ENCODE data around the gene HRH1. TPM values are rescaled to one million over a fixed set of nuclear protein-coding genes. Genes with fewer than 3 reads are reported as not detected.
"Not testable (repeated sequence)": the region's sequence is repeated elsewhere in the genome, so short reads cannot be mapped to it uniquely, and the experiment has no call there.

HRH1 gene
- total RNA-seq, 2 donors from 2014 or later: 5.5 to 11.4 TPM

DNA sequence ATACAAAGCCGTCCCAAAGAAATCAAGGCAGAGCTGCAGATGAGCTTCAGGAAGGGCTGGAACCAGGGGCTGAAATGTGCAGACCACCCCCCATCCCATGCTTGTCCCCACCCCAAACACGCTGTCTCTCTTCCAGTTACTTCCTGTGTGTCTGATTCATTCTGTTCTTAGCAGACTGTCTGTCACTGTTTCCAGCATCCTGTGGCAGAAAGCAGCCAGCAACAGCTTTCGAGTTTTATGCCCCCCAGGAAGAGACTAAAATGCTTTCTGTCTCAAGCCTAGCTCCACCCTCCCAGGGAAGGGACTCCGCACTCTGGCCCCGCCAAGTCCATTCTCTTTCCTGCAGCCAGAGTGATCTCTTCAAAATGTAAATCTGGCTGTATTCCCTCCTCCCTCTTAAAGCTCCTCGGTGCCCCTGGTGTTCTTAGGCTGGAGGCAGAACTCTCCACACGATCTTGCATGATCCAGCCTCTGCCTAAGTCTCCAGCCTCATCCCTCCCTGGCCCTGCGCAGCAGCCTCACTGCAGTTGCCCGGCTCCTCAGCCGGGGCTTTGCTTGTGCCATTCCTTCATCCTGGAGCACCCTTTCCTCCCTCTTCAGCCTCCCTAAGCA is 41.5 kb downstream of the HRH1 start:
- intact Hi-C loops (cut with DNase I): no loop called here

DNA sequence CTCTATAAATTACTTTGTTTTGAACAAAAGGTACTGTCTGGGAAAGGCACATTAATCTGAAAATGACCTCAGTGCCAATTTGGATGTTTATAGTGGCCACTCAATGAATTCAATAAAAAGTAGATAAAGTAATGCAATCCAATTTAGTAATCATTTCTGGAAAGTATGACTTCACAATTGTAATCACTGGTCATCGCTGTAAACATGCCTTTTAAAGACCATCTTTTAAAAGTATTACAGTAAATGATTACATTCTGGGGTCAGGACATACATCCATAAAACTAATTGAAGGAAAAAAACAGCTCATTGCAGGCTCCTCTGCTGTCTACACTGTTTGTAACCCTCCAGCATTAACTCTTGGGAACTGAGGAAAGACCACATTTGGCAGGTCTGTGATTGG is 43.2 kb downstream of the HRH1 start:
- DNase-seq (ENCODE audit: low spot score): no peak
- intact Hi-C loops (cut with DNase I): no loop called here

More for the DNA sequence above, 41.5 kb downstream of the HRH1 start:
- DNase-seq (ENCODE audit: low spot score): no peak

DNA sequence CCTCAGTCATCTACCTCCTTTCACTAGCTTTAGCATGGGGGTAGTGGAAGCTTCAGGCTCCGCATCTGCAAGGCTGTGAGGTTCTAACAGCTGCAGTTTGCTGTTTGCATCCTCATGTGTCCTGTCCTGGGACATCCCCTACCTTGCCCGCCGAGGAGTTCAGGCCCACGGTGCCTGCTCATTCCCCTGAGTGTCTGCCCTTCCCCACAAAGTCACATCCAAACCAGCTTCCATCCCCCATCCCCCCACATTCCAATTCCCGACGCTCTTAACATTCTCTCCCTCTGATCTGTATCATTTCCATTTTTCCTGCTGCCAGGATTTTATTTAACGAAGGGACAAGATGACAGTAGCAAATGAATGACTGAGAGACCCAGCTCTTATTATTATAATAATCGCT is 43.8 kb downstream of the HRH1 start:
- intact Hi-C loops (cut with DNase I): no loop called here
- DNase-seq (ENCODE audit: low spot score): no peak

DNA sequence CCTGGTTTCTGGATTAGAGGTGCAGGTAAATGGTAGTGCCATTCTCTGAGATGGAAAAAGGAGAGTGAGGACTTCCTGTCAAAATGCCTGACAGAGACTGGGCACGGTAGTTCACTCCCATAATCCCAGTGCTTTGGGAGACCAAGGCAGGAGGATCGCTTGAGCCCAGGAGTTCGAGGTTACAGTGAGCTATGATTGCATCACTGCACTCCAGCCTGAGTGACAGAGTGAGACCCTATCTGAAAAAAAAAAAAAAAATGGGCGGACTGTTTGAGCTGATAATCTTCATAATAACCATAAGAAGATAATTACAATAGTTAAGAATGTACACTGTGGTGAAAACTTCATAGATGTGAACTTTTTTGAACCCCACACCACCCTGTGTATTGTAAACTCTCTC is 44.2 kb downstream of the HRH1 start:
- no peak for DNase-seq (ENCODE audit: low spot score)

DNA sequence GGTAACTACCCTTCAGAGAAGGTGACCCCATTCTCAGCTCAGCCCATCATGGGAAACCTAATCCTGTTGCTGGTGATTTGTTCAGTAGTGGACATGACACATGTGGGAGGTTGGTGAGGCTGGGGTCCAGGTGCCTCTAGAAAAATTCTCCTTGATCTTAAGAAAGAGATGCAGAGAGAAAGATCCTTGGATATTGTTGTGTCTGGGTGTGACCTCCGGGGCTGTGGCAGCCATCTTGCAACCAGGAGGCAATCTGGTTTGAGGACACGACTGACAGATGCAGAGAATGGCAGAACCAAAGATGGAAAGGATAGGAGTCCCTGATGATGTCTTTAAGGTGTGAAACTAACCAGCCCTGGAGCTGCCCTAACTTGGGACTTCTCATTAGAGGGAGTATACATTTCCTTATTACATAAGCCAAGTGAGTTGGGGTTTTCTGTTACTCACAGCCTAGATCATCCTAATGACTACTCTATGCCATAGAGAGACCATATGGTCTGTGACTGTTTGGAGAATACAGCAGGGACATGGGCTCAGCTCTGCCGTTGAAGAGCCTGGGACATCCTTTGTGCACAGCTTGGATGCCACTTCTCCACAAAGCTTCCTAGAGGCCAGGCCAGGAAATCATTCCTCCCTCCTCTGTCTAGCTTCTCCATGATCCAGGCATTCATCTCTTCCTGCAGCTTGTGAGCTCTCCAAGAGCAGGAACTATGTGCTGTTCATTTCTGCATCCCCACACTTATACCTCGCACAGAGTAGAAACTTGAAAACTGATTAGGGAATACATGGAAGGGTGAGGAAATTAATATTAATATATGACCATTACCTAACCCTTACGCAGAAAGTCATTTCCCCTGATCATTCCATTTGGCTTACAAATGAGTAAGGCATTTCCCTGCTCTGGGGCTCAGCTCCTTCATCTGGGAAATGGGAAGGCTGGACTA is 45.9 kb downstream of the HRH1 start:
- peak; percentile 25 for DNase-seq (ENCODE audit: low spot score)
- intact Hi-C loops (cut with DNase I): no loop called here

More for the DNA sequence above, 44.2 kb downstream of the HRH1 start:
- intact Hi-C loops (cut with DNase I): no loop called here

DNA sequence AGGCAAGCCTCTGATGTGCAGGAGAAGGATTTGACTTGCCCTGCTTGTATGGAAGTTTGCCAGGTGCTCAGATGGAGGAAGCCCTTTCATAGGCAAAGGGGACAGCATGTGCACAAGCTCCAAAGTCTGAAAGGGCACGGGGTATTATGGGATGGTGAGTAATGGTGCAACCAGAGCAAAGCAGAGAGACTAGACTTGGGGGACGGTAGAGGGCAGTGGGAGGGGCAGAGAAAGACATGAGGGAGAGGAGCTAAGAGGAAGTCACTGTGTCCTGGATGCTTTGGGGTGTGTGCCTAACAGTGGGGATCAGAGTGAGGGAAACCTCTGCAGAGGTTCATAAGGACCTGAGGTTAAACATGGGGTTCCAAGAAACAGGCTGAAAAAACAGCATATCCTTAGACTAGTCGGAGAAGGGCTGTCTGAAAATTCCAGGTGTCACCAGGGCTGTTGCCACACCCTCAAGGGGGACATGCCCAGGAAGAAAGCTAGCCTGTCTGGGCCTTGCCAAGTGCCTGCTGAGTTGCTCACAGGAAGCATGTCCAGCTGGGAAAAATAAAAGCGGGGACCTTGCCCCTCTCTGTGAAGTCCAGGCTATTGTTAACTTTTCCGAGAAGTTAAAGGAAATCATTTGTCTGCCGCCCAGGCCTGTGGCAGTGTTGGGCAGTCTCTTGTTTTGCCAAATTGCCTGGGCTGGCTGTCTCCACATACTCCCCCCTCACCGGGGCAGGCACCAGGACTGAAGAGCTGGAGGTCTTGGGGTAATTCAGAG is 47.1 kb downstream of the HRH1 start:
- DNase-seq (ENCODE audit: low spot score): peak; percentile 79
- intact Hi-C loops (cut with DNase I): no loop called here

DNA sequence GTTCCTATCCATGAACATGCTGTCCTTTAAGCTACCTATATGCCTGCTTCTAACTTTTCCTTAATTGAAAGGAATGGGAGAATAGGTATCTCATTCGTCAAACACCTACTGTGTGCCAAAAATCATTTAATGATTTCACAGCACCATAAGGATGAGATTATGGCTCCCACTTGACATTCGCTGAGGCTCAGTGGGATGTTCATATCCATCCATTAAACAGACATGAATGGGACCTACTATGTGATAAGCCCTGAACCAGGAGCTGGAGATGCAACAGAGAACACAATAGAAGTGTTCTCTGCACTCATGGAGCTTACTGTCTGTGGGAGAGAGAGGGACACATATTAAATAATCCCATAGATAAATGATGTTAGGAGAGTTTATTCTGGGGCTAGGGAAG is 49.7 kb downstream of the HRH1 start:
- no peak for DNase-seq (ENCODE audit: low spot score)
- intact Hi-C loops (cut with DNase I): no loop called here

DNA sequence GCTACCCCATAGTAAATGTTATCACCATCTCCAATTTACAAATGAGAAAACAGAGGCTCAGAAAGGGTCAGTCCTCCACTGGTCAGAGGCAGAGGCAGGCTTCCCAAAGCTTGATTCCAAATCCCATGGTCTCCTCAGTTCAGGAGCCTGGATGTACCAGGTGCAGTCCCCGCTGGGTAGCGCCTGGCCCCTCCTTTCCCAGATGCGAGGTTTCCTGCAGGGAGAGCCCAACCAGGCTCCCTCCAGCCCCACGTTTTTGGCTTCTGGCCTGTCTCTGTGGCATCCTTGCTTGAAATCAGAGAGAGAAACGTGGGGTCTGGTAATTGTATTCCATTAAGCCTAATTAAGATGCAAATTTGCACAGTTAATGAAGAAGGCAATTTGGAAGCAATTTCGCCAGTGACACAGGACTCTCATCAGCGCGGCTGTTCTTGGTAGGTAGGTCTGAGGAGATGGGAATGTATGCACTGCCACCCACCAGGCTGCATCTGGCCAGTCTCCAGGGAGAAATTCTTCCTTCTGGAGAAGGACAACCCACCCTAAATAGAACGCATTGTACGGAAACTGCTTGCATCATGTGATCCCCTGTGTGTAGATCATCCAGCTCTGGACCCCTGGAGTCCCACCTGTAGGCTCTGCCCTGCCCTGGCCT is 50.5 kb downstream of the HRH1 start:
- intact Hi-C loops (cut with DNase I): no loop called here
- peak; percentile 54 for DNase-seq (ENCODE audit: low spot score)

DNA sequence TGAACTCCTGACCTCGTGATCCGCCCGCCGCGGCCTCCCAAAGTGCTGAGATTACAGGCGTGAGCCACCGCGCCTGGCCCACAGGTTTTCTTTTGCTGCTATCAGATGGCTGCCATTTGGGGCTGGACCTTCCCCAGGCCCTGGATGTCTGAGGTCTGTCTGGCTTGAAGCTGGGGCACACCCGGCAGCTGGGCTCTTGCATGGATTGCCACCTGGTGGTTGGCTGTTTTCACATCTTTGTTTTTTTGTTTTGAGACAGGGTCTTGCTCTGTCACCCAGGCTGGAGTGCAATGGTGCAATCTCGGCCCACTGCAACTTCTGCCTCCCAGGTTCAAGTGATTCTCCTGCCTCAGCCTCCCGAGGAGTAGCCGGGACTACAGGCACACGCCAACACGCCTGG is 51.6 kb downstream of the HRH1 start:
- intact Hi-C loops (cut with DNase I): not testable (repeated sequence)
- DNase-seq (ENCODE audit: low spot score): peak; percentile 62

DNA sequence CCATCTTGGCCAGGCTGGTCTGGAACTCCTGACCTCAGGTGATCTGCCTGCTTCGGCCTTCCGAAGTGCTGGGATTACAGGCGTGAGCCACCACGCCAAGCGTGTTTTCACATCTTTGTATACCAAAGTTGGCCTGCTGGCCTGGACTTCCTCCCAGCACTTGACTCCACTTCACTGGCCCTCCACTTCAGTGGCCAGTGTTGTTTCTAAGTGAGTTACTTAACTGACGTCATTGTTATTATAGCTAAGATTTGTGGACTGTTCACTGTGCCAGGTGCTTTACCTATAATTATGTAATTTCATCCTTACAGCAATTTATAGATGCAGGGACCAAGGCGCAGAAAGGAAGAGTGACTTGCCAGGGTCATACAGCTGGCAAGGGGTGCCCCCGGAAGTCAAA is 52.0 kb downstream of the HRH1 start:
- DNase-seq (ENCODE audit: low spot score): no peak
- intact Hi-C loops (cut with DNase I): no loop called here

DNA sequence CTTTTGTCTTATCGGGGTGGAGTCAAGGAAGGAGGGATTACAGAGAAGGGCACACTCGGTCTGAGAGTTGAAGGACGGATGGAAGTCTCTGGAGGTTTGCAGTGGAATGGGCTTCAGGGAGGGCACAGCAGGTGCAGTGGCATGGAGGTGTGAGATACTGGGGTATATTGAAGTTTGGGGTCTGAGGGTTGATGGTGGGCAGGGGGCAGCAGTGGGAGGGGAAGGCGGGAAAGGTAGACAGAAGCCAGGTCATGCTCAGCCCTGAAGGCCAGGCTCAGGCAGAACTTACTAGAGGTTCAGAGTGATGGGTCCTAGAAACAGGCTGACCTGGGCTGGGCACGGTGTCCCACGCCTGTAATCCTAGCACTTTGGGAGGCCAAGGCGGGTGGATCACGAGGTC is 52.7 kb downstream of the HRH1 start:
- intact Hi-C loops (cut with DNase I): no loop called here
- peak; percentile 41 for DNase-seq (ENCODE audit: low spot score)

DNA sequence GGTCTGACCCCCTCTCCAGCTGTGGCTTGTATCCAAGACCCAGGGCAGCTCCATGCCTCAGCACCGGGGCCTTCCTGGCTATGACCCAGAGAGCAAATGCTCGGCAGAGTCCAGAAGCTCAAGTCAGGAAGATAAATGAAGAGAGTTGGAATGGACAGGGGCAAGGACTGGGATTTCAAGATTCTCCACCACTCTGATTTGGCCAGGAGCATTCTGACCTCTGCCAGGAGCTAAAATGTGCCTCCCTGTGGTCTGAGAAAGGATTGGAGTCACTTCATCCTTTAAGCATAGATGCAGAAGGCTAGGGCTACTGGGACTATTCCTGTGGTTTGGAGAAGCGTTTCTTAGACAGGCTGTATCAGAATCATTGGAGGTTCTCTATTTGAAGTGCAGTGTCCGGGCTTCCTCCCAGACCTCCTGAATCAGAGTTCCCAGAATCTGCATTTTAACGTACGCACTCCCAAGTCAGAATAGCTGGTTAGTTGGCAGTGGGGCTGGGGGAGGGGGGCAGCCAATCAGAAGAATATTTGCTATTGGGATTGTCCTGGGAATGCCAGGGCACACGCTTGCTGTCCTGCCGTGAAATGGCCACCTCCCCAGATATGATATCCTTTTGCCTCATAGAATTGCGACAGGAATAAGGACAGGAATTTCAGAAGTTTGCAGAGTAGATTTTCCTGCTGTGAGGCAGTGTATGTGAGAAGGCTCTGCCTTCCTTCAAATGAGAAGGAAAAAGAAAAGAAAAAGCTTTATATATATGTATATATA is 57.4 kb downstream of the HRH1 start:
- DNase-seq (ENCODE audit: low spot score): no peak
- intact Hi-C loops (cut with DNase I): loop anchor here in 1 of 2 donors (5.0 to 10.0 kb wide), 2 partner anchors 257 to 496 kb away; no protein-coding TSS in a partner anchor

DNA sequence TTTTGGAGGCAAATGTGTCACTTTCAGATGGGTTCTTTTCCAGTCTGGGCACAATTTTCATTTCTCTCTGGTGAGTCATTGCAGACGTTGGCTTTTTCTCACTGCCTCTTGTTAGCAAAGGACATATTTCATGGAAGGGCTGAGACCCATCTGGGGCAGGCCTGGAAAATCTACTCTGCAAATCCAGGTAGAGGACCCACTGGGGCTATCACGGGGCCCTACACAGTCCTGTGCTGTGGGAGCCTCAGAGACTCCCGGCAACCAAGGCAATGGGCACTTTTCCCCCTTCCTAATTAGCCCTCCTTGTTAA is 58.0 kb downstream of the HRH1 start:
- DNase-seq (ENCODE audit: low spot score): no peak
- intact Hi-C loops (cut with DNase I): loop anchor here in 1 of 2 donors (5.0 to 10.0 kb wide), 2 partner anchors 257 to 495 kb away; no protein-coding TSS in a partner anchor

DNA sequence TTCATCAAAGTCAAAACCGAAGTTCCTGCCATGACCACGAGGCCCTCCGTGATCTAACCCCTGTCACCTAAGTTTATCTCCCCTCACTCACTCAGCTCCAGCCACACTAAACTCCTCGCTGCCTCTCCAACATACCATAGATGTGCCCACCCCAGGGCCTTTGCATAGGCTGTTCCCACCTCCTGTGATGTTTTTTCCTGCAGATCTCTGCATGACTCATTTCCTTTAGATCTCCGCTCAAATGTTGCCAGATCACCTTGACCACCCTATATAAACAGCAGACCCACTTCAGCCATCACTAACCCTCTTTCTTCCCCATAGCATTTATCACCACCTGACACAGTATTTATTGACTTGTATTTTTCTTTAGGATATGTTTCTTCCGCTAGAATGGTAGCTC is 58.5 kb downstream of the HRH1 start:
- intact Hi-C loops (cut with DNase I): loop anchor here in 1 of 2 donors (5.0 to 10.0 kb wide), 2 partner anchors 258 to 495 kb away; no protein-coding TSS in a partner anchor
- no peak for DNase-seq (ENCODE audit: low spot score)

DNA sequence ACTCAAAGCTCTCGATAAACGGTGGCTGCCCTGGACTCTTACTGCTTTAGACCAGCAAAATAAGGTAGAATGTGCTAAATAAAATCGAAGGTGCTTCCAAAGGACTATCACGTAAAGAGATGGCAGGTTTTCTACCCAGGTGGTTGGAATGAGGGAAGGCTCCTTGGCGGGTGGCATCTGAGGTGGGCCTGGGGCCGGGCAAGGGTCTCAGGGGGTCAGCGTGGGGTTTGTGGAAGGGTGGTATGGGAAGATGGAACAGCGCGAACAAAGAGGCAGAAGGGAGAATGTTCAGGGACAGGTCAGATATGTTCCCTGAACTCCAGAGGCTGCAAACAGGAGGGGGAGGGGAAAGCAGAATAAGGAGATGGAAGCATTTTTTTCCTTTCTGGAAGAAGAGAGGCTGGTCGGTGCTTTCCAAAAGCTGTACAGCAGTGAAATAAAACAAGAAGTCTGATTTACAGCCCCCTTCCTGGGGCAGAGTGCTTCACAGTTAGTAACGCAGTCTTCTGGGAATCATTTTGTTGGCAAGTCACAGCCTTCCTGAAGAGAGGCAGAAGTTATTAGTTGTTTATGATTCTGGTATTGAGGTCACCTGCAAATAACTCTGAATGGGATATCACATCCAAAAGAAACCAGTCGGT is 59.6 kb downstream of the HRH1 start:
- intact Hi-C loops (cut with DNase I): loop anchor here in 1 of 2 donors (5.0 to 10.0 kb wide), 2 partner anchors 259 to 493 kb away; no protein-coding TSS in a partner anchor
- DNase-seq (ENCODE audit: low spot score): no peak

DNA sequence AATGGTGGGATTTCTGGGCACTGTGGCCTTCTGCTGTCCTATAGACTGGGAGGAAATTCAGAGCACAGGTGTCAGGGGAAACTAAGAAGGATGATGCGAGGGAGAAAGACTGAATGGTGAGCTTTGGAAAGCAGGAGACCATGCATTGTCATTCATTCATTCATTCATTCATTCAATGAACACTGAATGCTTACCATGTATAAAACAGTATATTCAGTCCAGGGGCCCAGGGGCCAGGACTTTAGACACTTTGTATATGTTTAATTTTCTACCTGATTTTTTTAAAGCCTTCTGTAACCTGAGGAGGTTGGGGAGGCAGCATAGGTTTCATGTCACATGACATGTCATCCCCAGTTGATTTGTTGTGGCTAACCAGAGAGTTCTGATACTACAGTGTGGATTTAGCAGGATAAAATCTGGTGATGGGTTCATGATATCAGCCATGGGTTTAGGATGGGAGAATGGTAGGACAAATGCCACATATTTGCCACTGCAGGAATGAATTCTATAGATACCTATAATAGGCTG is 60.2 kb downstream of the HRH1 start:
- DNase-seq (ENCODE audit: low spot score): no peak
- intact Hi-C loops (cut with DNase I): loop anchor here in 1 of 2 donors (5.0 to 10.0 kb wide), 2 partner anchors 260 to 493 kb away; no protein-coding TSS in a partner anchor

DNA sequence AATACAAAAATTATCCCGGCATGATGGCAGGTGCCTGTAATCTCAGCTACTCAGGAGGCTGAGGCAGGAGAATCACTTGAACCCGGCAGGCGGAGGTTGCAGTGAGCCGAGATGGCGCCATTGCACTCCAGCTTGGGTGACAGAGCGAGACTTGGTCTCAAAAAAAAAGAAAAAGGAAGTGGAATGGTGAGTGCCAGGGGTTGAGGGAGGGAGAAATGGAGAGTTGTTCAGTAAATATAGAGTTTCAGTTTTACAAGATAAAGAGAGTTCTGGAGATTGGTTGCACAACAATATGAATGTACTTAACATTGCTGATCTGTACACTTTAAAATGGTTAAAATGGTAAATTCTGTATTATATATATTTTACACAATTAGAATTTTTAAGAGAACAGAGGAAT is 63.1 kb downstream of the HRH1 start:
- intact Hi-C loops (cut with DNase I): loop anchor here in 1 of 2 donors (10.0 kb wide), 1 partner anchor 263 kb away; no protein-coding TSS in a partner anchor
- peak; percentile 29 for DNase-seq (ENCODE audit: low spot score)

DNA sequence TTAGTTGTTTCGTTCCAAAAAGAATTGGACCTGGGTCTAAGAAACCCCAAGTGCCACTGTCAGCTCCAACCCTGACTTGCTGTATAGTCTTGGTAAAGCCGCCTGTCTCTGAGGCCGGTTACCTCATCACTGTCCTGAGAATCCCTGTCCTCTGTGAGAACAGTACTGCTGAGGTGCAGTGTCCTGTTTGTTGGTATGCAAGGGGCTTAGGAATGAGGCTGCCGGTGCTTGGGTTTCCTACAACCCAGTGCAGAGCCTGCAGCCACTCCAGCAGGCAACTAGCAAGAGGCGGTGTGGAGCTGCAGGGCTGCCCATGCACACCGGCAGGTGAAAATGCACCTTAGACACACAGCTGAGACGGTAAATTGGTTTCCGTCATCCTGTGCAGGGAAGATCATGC is 65.9 kb downstream of the HRH1 start:
- intact Hi-C loops (cut with DNase I): no loop called here
- no peak for DNase-seq (ENCODE audit: low spot score)

Data from posterior vena cava (tissue), 2 donors.